Mesodermal cell (in vitro differentiated cells): ENCODE data around the gene CREB3L2. TPM values are rescaled to one million over a fixed set of nuclear protein-coding genes. Genes with fewer than 3 reads are reported as not detected.
"Not testable (repeated sequence)": the region's sequence is repeated elsewhere in the genome, so short reads cannot be mapped to it uniquely, and the experiment has no call there.

Experiments used
- H3K27ac ChIP-seq: 2 replicates; pipeline ENCODE4 v1.7.0; 2013; ENCODE audit warnings: mild to moderate bottlenecking, low read depth, low read length, moderate library complexity; ENCODE audit not compliant: severe bottlenecking
- H3K36me3 ChIP-seq: 2 replicates; pipeline ENCODE4 v1.7.1; 2013; ENCODE audit warnings: mild to moderate bottlenecking, low read length, moderate library complexity; ENCODE audit not compliant: control insufficient read depth, insufficient read depth
- H3K4me1 ChIP-seq: one replicate; pipeline ENCODE4 v1.7.1; 2013; ENCODE audit warnings: mild to moderate bottlenecking, low read length; ENCODE audit not compliant: insufficient read depth, control insufficient read depth, poor library complexity, severe bottlenecking
- H3K4me3 ChIP-seq: 2 replicates; pipeline ENCODE4 v1.7.0; 2013; ENCODE audit warnings: low read length, control low read depth, mild to moderate bottlenecking; ENCODE audit not compliant: insufficient read depth, poor library complexity, severe bottlenecking; ENCODE audit errors: extremely low read depth
- H3K9me3 ChIP-seq: 2 replicates; pipeline ENCODE4 v1.7.1; 2013; ENCODE audit warnings: mild to moderate bottlenecking, low read length, moderate library complexity; ENCODE audit not compliant: control insufficient read depth
- WGBS, 2 experiments: methylation state at CpG; one replicate each; pipeline ENCODE4 v1.1.5; 2013; ENCODE audit warnings: missing lambda C conversion rate in 2 of 2; ENCODE audit not compliant: insufficient coverage in 2 of 2; 5-methylcytosine and 5-hydroxymethylcytosine counted together
- polyA plus RNA-seq, 2 experiments: library from polyadenylated mRNA; stranded (reverse); fragments of 50-300 nt; gene quantifications; one replicate each; pipeline ENCODE4 v1.2.3, GENCODE V29; 2013

The CREB3L2 gene
- 40.4 TPM for polyA plus RNA-seq (2013, experiment 1 of 2)
- polyA plus RNA-seq (2013, experiment 2 of 2): 40.1 TPM

- Histone ChIP-seq H3K4me1 (peaks cover 10% of the 10 kb centered on the region), H3K4me3 (peak within 1 kb of the TSS; percentile 80), H3K27ac (peak within 1 kb of the TSS; percentile 92), H3K9me3 (no peaks in the 10 kb centered on the region), H3K36me3 (peaks cover 21% of the 10 kb centered on the region)
- WGBS, 2 experiments: 0% methylated on average over 40 to 43 of the region's 47 CpGs
These were observed at the start of gene CREB3L2 for GRCh38 chr7:138001529-138002095. CREB3L2 (minus strand) TSS chr7:138002086; CDS start chr7:138001705, 381 bp downstream.

- Histone ChIP-seq H3K36me3 (no peaks in the 10 kb centered on the region), H3K27ac (no peak overlapping the region), H3K9me3 (no peaks in the 10 kb centered on the region), H3K4me1 (no peaks in the 10 kb centered on the region), H3K4me3 (no peak overlapping the region)
- no CpG with 5 or more reads among the region's 1 CpG for WGBS, 2 experiments
These were observed 47.7 kb upstream of the CREB3L2 start for GRCh38 chr7:138049505-138050116.

- Histone ChIP-seq H3K27ac (no peak overlapping the region), H3K36me3 (no peaks in the 10 kb centered on the region), H3K4me3 (no peak overlapping the region), H3K9me3 (no peaks in the 10 kb centered on the region), H3K4me1 (no peaks in the 10 kb centered on the region)
- 60 to 80% methylated on average over 1 to 2 of the region's 3 CpGs for WGBS, 2 experiments
These were observed 46.0 kb upstream of the CREB3L2 start for GRCh38 chr7:138047907-138048306.

GRCh38 chr7:138044897-138045296, 43.0 kb upstream of the CREB3L2 start:
- Histone ChIP-seq H3K9me3 (no peaks in the 10 kb centered on the region), H3K36me3 (no peaks in the 10 kb centered on the region), H3K27ac (no peak overlapping the region), H3K4me1 (no peaks in the 10 kb centered on the region), H3K4me3 (no peak overlapping the region)
- 83 to 100% methylated on average over 1 of the region's 2 CpGs for WGBS, 2 experiments

GRCh38 chr7:138040063-138040462, 38.2 kb upstream of the CREB3L2 start:
- not testable (repeated sequence) for H3K4me1 ChIP-seq, H3K27ac ChIP-seq, H3K4me3 ChIP-seq, H3K36me3 ChIP-seq
- no CpG with 5 or more reads among the region's 1 CpG for WGBS, 2 experiments
- peaks cover 10% of the 10 kb centered on the region for H3K9me3 ChIP-seq

- Histone ChIP-seq H3K36me3 (no peaks in the 10 kb centered on the region), H3K4me1 (no peaks in the 10 kb centered on the region), H3K9me3 (peaks cover 30% of the 10 kb centered on the region), H3K4me3 (no peak overlapping the region), H3K27ac (no peak overlapping the region)
- WGBS, 2 experiments: no CpG with 5 or more reads among the region's 2 CpGs
These were observed 34.2 kb upstream of the CREB3L2 start for GRCh38 chr7:138036135-138036534.

- no peaks in the 10 kb centered on the region for H3K36me3 ChIP-seq
- H3K27ac ChIP-seq: no peak overlapping the region
- no peaks in the 10 kb centered on the region for H3K4me1 ChIP-seq
- H3K4me3 ChIP-seq: no peak overlapping the region
- peaks cover 36% of the 10 kb centered on the region for H3K9me3 ChIP-seq
- 60 to 84% methylated on average over 1 to 3 of the region's 4 CpGs for WGBS, 2 experiments
These were observed 31.4 kb upstream of the CREB3L2 start for GRCh38 chr7:138033241-138033640.

- H3K27ac ChIP-seq: no peak overlapping the region
- H3K36me3 ChIP-seq: no peaks in the 10 kb centered on the region
- no peaks in the 10 kb centered on the region for H3K4me1 ChIP-seq
- peaks cover 36% of the 10 kb centered on the region for H3K9me3 ChIP-seq
- WGBS, 2 experiments: 100% methylated on average over 1 of the region's 3 CpGs; no CpG with 5 or more reads in 1 of the 2 experiments
- H3K4me3 ChIP-seq: no peak overlapping the region
These were observed 30.9 kb upstream of the CREB3L2 start for GRCh38 chr7:138032770-138033169.

- Histone ChIP-seq H3K36me3 (no peaks in the 10 kb centered on the region), H3K27ac (no peak overlapping the region), H3K4me1 (no peaks in the 10 kb centered on the region), H3K4me3 (no peak overlapping the region), H3K9me3 (peaks cover 41% of the 10 kb centered on the region)
These were observed 30.3 kb upstream of the CREB3L2 start for GRCh38 chr7:138032186-138032585.

GRCh38 chr7:138030679-138031351, 28.9 kb upstream of the CREB3L2 start:
- Histone ChIP-seq H3K27ac (no peak overlapping the region), H3K4me3 (no peak overlapping the region), H3K9me3 (peaks cover 39% of the 10 kb centered on the region), H3K4me1 (no peaks in the 10 kb centered on the region), H3K36me3 (no peaks in the 10 kb centered on the region)
- WGBS, 2 experiments: 82 to 88% methylated on average over 4 to 7 of the region's 7 CpGs

- Histone ChIP-seq H3K4me3 (no peak overlapping the region), H3K36me3 (no peaks in the 10 kb centered on the region), H3K4me1 (no peaks in the 10 kb centered on the region), H3K9me3 (peaks cover 35% of the 10 kb centered on the region), H3K27ac (no peak overlapping the region)
- WGBS, 2 experiments: no CpG with 5 or more reads among the region's 2 CpGs
These were observed 28.1 kb upstream of the CREB3L2 start for GRCh38 chr7:138029941-138030340.
